GM18517 (cell line): Measurements from ENCODE around the gene LINC00305.

Source experiments
- ATAC-seq: cut with Tn5 transposase; IDR thresholded peaks from one replicate; pipeline ENCODE4 v1.9.1; 2021; ENCODE audit warnings: mild to moderate bottlenecking, moderate library complexity; ENCODE audit not compliant: unreplicated experiment

Gene LINC00305

GRCh38 chr18:64148988-64149387 is at the start of gene LINC00305:
Gene LINC00305 (minus strand): TSS chr18:64149088.
- no peak for ATAC-seq

GRCh38 chr18:64191069-64191468 is 42.2 kb upstream of the LINC00305 start:
- ATAC-seq, result no peak

GRCh38 chr18:64185987-64186386 is 37.1 kb upstream of the LINC00305 start:
- ATAC-seq, result no peak

DNA sequence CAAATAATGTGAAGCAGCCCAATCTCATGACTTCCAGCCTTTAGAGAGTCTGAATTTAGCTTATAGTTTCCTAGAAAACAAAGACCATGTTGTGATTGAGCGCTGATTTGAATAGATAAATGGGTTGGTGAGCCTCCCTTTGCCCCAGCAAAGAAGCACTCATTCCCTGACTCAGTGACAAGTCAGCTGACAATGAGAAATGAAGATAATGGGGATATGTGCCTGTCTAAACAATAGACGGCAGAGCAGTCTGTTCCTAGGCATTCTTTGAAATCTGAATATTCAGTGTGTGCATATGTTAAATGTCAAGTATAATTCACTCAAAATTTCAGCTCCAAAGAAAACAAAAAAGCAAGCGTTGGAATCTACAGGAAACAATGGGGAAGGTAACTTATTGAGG is 34.8 kb upstream of the LINC00305 start:
- ATAC-seq, result no peak

- ATAC-seq, result no peak
These were observed 31.7 kb upstream of the LINC00305 start for GRCh38 chr18:64180617-64181016.

DNA sequence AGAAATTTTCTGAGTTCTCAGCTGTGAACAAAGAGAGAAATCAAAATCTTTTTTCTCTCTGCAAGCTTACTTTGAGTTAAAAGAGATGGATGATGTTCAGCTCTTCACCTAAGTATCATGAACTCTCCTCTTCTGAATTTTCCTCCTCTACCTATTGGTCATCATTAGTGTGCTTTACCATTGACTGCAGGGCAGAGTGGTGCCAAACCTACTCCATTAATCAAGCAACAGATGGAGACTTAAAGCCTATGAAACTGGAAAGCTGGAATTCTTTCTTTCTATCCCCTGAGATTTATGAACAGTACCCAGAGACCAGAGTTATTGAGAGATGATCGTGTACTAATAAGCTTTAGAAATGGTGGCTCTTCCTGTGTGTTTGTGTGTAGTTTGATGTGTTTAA is 31.3 kb upstream of the LINC00305 start:
- no peak for ATAC-seq

- no peak for ATAC-seq
These were observed 30.7 kb upstream of the LINC00305 start for GRCh38 chr18:64179556-64180080.

GRCh38 chr18:64178860-64179259 is 30.0 kb upstream of the LINC00305 start:
- no peak for ATAC-seq

DNA sequence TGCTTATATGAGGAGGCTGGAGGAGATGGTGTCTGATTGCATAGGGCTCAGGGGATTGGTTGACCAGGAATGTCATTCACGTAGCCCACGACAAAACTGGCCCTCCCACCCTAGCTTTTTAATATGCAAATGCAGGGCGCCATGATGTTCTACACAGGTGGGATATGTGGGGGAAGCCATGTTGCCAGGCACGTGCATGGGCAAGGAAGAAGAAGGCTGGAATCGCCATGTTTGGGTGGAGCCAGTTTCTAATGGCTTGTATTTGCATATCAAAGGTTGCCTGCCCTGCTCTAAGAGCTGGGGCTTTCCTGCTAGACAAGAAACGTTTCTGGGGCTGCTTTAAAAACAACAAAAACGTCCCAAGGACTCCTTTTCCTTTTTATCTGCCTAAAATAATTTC is 26.5 kb upstream of the LINC00305 start:
- ATAC-seq, result no peak

DNA sequence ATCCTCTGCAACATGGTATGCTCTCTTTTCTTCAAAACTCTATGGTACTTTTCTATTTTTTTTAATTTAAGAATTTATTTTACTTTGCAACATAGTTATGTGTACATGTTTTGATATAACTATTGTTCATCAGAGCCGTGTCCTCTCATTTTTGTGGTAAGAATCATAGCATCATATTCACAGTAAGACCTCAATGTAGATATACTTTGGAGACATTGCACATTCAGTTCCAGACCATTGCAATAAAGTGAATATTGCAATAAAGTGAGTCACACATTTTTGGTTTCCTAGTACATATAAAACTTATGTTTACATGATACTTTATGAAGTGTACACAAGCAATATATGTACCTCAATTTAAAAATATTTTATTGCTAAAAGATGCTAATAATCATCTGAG is 22.7 kb upstream of the LINC00305 start:
- no peak for ATAC-seq

GRCh38 chr18:64167408-64167925 is 18.6 kb upstream of the LINC00305 start:
- ATAC-seq, result no peak

DNA sequence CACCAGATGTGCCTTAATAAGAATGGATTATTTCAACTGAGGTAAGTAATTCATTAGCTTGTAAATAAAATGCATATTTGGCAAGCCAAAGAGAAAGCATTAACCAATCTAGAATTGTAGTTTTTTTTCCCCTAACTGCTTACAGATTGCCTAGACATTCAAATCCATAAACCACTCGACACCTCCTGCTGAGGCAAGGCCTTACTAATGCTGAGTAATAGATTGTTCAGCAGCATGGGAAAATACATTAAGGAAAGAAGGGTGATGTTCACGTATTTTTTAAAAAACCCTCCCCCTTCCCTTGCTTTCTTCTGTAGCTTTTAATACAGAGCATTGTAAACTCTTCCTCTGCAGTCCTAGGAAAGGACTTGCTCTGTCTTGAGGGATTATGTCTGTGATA is 17.0 kb upstream of the LINC00305 start:
- no peak for ATAC-seq

DNA sequence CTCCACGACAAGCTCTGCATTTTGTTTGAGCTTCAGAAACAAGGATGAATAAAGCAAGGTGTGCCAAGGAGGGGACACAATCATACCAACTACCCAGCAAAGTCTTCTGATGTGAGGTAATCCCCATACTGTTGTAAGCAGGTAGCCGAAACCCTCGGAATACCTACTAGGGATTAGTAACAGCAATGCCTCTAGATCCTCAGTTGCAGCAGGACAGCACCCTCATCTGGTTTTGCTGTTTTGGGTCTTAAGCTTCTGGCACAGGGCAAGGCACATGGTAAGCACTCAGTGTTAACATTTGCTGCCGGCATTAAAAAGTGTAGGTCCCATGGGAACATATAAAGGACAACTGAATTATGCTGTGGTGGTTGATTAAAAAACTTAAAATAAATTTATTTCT is 16.0 kb upstream of the LINC00305 start:
- ATAC-seq, result no peak

DNA sequence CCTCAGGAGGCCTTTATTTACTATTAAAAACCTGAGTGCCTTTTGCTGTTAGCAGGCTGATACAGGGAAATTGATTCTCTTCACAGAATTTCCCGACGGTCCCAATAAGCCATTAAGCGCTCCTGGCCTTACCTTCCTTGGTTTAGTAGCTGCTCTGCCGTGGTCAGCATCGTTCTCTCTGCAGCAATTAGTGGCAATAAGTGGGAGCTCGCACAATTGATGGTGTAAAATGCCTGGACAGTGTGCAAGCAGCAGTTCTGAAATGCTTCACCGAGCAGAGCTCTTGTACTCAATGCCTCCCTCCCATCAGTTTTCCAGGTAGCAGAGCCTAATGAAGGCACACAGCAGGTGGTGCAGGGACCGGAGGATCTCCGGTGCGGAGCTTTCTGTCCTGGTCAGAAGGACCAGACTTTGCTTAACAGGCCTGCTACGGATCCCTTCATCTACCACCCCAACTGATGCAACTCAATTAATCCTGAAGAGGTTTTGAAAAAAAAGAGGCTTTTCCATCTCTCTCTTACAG is 1.1 kb upstream of the LINC00305 start:
- no peak for ATAC-seq

DNA sequence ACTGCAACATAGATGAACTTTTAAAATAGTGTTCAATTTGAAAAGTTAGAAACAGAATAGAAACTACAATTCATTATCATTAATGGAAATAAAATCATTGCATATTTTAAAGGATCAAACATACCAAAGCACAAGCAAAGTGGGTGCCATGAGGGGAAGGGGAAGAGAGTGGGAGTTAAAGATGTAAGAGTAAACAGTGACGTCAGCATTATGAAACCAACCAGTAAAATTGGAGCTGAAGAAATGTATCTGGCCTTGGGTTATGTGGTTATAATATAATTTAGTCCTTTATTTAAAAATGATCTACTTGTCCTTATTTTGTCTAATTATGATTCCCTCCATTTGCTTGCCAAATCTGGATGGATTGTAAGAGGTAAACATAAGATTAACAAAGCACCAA is 6.0 kb downstream of the LINC00305 start:
- no peak for ATAC-seq

DNA sequence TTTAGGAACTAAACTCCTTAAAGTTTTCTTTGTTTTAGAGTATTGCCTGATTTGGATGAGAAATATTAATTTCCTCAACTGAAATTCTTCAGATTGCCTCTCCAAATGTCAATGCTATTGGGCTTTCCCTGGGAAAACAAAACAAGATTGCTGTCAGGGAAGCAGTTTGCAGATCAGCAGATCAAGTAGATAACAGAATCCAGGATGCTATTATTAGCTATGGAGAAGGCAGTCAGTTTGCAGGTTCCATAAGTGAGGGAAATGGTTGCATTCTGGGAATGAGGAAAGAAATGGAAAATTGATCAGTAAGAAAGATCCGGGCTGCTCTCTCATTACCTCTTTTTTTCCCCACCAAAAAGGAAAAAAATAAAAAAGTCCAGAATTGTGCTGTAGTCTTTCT is 11.0 kb downstream of the LINC00305 start:
- ATAC-seq, result no peak

- ATAC-seq, result no peak
These were observed 14.7 kb downstream of the LINC00305 start for GRCh38 chr18:64134044-64134747.

- ATAC-seq, result no peak
These were observed 16.0 kb downstream of the LINC00305 start for GRCh38 chr18:64132871-64133270.

GRCh38 chr18:64131314-64131713 is 17.6 kb downstream of the LINC00305 start:
- no peak for ATAC-seq

GRCh38 chr18:64127172-64127571 is 21.7 kb downstream of the LINC00305 start:
- ATAC-seq, result no peak

GRCh38 chr18:64119916-64120315 is 29.0 kb downstream of the LINC00305 start:
- ATAC-seq, result no peak

GRCh38 chr18:64118406-64118805 is 30.5 kb downstream of the LINC00305 start:
- ATAC-seq, result no peak
